GM10248 (cell line): ENCODE measurements around the gene BST2.

Experiments
- CTCF ChIA-PET: fragments of 300-600 bp; sonication (Branson Sonifier 250); formaldehyde crosslinking; extraction: SDS; loops from one replicate; lab custom pipeline; 2021; ENCODE audit warnings: antibody characterized with exemption; lab: Yijun Ruan, JAX
- POLR2A ChIA-PET: fragments of 350-650 bp; sonication (Branson Sonifier 250); formaldehyde crosslinking; extraction: SDS; loops from one replicate; lab custom pipeline; 2020; ENCODE audit warnings: antibody characterized with exemption; lab: Yijun Ruan, JAX
- DNase-seq: peaks from one replicate; pipeline ENCODE4 v3.0.0; 2012; ENCODE audit errors: extremely low spot score
- CTCF ChIP-seq: IDR thresholded peaks from 2 replicates; pipeline ENCODE4 v1.5.1; 2012; ENCODE audit warnings: mild to moderate bottlenecking, low read depth; ENCODE audit errors: extremely low read depth, missing control alignments, control extremely low read depth

The BST2 gene

DNA sequence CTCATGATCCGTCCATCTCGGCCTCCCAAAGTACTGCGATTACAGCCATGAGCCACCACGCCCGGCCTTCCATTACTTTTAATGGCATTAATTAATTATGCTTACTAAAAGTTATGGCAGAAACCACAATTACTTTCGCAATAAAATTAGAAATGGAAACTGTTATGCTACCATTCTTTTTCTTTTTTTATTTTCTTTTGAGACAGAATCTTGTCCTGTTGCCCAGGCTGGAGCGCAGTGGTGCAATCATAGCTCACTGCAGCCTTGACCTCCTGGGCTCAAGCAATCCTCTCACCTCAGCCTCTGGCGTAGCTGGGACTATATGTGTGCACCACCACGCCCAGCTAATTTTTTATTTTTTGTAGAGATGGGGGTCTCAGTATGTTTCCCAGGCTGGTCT is 4.6 kb upstream of the BST2 start:
- POLR2A ChIA-PET, result no interaction called here
- DNase-seq, result no peak
- CTCF ChIA-PET, result interaction anchor here (0.9 kb wide), 1 partner anchor 8 kb away, joined by 3 read pairs; no protein-coding TSS in a partner anchor
- TF ChIP-seq CTCF, result no peak

DNA sequence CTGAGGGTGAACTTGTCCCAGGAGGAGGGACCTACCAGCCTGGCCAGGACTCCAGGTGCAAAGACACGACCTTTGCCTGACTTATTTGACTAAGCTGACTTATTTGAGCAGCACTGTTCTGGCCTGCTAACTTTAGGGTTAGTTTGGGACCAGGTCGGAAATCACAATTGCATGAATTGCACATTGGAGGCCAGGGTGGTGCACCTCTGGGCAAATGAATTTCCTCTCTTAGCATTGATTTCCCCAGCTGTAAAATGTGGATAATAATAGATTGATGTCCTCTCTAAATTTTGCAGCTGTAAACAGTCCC is 1.4 kb upstream of the BST2 start:
- CTCF ChIA-PET, result interaction anchor here (1.3 to 2.2 kb wide), 2 partner anchors 18 to 326 kb away, joined by 3 to 7 read pairs; no protein-coding TSS in a partner anchor
- POLR2A ChIA-PET, result interaction anchor here (2.5 kb wide), 1 partner anchor 13 kb away, joined by 10 read pairs; the partner anchor contains the start of gene MVB12A
- TF ChIP-seq CTCF, result no peak
- no peak for DNase-seq

- ChIA-PET CTCF (interaction anchor here (0.8 to 2.2 kb wide), 9 partner anchors 13 to 326 kb away, joined by 3 to 7 read pairs (median 3); partner anchors contain the start of gene MVB12A), POLR2A (interaction anchor here (0.5 to 2.5 kb wide), 4 partner anchors 10 to 97 kb away, joined by 3 to 10 read pairs (median 5); partner anchors contain the start of genes DDA1 and MVB12A)
- peak; percentile 52 for DNase-seq
- TF ChIP-seq CTCF, result no peak
Measured at GRCh38 chr19:17406046-17406886, 836 bp upstream of the BST2 start.

- no peak for TF ChIP-seq CTCF
- ChIA-PET POLR2A (interaction anchor here (0.6 to 2.5 kb wide), 7 partner anchors 13 to 401 kb away, joined by 3 to 10 read pairs (median 6); partner anchors contain the start of genes DDA1 and MVB12A), CTCF (interaction anchor here (1.0 to 1.7 kb wide), 5 partner anchors 9 to 91 kb away, joined by 3 to 6 read pairs (median 5); partner anchors contain the start of gene MVB12A)
Measured at GRCh38 chr19:17404621-17405249, 695 bp downstream of the BST2 start.

GRCh38 chr19:17404015-17404414 is 1.4 kb downstream of the BST2 start:
- CTCF ChIA-PET, result interaction anchor here (1.0 to 1.3 kb wide), 2 partner anchors 12 to 45 kb away, joined by 3 read pairs; partner anchors contain the start of gene TMEM221
- POLR2A ChIA-PET, result interaction anchor here (0.6 to 0.7 kb wide), 4 partner anchors 12 to 895 kb away, joined by 3 to 7 read pairs (median 4); no protein-coding TSS in a partner anchor
- DNase-seq, result peak; percentile 31
- no peak for TF ChIP-seq CTCF

More at GRCh38 chr19:17404621-17405249, 695 bp downstream of the BST2 start:
- peak; percentile 32 for DNase-seq
